Sigmoid colon (tissue), 7 donors: ENCODE results near the gene BPNT1. TPM values are rescaled to one million over a fixed set of nuclear protein-coding genes. Genes with fewer than 3 reads are reported as not detected.
A peak's percentile ranks its signal among the peaks of the same experiment; 100 is the strongest.

Source experiments
- DNase-seq: peaks from one replicate; pipeline ENCODE4 v3.0.0-alpha.2; 2019
- H3K27ac ChIP-seq, 4 donors: fragments of 200-600 bp; sonication (generic); one replicate each; pipeline ENCODE4 v1.5.1; 2016 to 2019; ENCODE audit warnings: mild to moderate bottlenecking in 1 of 4
- H3K27me3 ChIP-seq, 3 donors: fragments of 200-600 bp; sonication (generic); one replicate each; pipeline ENCODE4 v1.5.1; 2019; ENCODE audit warnings: mild to moderate bottlenecking in 1 of 3
- H3K36me3 ChIP-seq, 4 donors: fragments of 200-600 bp; sonication (generic); one replicate each; pipeline ENCODE4 v1.5.1; 2016 to 2019
- H3K4me1 ChIP-seq, 4 donors: fragments of 200-600 bp; sonication (generic); one replicate each; pipeline ENCODE4 v1.5.1; 2017 to 2019
- H3K4me3 ChIP-seq, 4 donors: fragments of 200-600 bp; sonication (generic); one replicate each; pipeline ENCODE4 v1.5.1; 2017 to 2019; ENCODE audit warnings: mild to moderate bottlenecking in 2 of 4, moderate library complexity in 1 of 4
- H3K9me3 ChIP-seq, 4 donors: fragments of 200-600 bp in 3 of 4; sonication (generic) in 3 of 4; one replicate each; pipeline versions ENCODE4 v1.5.1 to v1.6.1; 2013 to 2019
- EP300 ChIP-seq, 4 donors: sonication (generic); formaldehyde crosslinking; IDR thresholded peaks; one replicate each; pipeline ENCODE4 v1.6.1; 2017; ENCODE audit warnings: antibody characterized with exemption in 4 of 4
- POLR2A ChIP-seq, 2 donors: fragments of 450-650 bp; IDR thresholded peaks; one replicate each; pipeline ENCODE4 v1.6.1; 2016; ENCODE audit warnings: antibody characterized with exemption in 2 of 2, mild to moderate bottlenecking in 2 of 2, moderate library complexity in 2 of 2
- POLR2AphosphoS5 ChIP-seq, 4 donors: sonication (generic); formaldehyde crosslinking; IDR thresholded peaks; one replicate each; pipeline ENCODE4 v1.6.1; 2017; ENCODE audit warnings: antibody characterized with exemption in 4 of 4
- WGBS, 2 donors: extraction: QIAGEN DNeasy Blood & Tissue Kit; methylation state at CpG; one replicate each; pipeline ENCODE4 v1.1.7; 2013; 5-methylcytosine and 5-hydroxymethylcytosine counted together
- intact Hi-C: fragments of 100-400 bp; cut with DNase I; formaldehyde crosslinking; loops from one replicate; pipeline ENCODE4 v1.15.1; 2023
- polyA plus RNA-seq, 3 donors: library from polyadenylated mRNA; stranded (reverse); fragments of 200-250 nt; gene quantifications; one replicate each; pipeline ENCODE4 v1.2.3, GENCODE V29; 2013
- total RNA-seq, 4 donors: library from RNA; depleted of rRNA; stranded (reverse); fragments of >200 nt; gene quantifications; one replicate each; pipeline ENCODE4 v1.1.0, GENCODE V29; 2016
- TF ChIP-seq, protein P1 (sequence below), 4 experiments: fragments of 450-650 bp in 3 of 4; fragments of 200-600 bp in 1 of 4; IDR thresholded peaks; one replicate each; pipeline ENCODE4 v1.5.1; 2016 to 2019; ENCODE audit warnings: antibody characterized with exemption in 4 of 4, mild to moderate bottlenecking in 3 of 4, moderate library complexity in 2 of 4
- donor health status: healthy with polysubstance abuse.
- donor health status: Bipolar disorder and iron deficiency.
- donor health status: healthy.

BPNT1 gene
- total RNA-seq (10 to 100 TPM; 13.3 to 19.7 (median 16.8) TPM), polyA plus RNA-seq (10 to 100 TPM; 43.3 to 92.9 (median 52.9) TPM)

DNA sequence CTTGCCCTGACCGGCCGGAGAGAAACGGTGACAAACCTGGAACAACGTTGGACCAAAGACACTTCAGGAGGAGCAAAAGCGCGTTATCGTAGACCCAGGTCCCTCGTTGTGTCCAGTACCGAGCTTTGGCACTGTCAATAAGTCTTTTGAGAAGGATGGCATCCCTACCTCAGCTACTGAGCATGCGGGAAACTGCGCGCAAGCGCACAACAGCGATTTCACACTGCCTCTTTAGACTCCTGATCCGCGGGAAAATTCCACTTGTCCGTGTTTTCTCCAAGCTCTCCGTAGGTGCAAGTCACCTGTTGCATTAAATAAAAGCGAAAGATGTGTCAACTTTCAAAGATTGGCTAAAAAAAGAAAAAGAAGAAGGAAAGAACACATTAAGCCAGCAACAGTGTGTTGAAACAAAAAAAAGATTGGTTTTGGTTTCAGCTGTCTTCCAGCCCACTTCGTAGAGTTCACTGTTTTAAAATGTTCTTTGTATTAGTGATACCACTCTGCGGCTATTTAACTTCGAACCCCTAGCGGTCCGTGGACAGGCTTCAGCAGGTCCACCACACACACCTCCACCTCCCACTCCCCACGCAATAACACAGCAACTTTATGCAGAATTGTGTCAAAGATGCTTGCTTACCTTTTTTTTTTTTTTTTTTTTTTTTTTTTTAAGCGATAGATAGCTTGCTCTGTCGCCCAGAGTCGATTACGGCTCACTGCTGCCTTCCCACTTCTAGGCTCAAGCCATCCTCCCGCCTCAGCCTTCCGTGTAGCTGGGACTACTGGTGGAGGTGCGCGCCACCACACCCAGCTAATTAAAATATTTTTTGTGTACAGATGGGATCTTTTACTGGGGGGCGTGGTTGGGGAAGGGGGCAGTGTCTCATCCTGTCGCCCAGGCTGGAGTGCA lies at the start of gene BPNT1:
Gene BPNT1 (minus strand): TSS at position 139 of the 907 bp plus-strand sequence. CDS start 9,942 bp downstream, outside the sequence.
- H3K36me3 ChIP-seq, result no peaks in the 10 kb centered on the region
- H3K27ac ChIP-seq, result peak within 1 kb of the TSS; percentile 55 to 71 (median 62)
- peak; percentile 96 for DNase-seq
- H3K4me1 ChIP-seq, result peaks cover 4 to 18% (median 8%) of the 10 kb centered on the region in 4 donors
- no peaks in the 10 kb centered on the region for H3K9me3 ChIP-seq
- peak within 1 kb of the TSS; percentile 42 to 66 (median 56) for H3K4me3 ChIP-seq
- TF ChIP-seq POLR2AphosphoS5 (IDR thresholded peaks at IDR 0.05), result peak in 3 of 4 donors; percentile 32 to 76 (median 46)
- TF ChIP-seq, protein P1, sequence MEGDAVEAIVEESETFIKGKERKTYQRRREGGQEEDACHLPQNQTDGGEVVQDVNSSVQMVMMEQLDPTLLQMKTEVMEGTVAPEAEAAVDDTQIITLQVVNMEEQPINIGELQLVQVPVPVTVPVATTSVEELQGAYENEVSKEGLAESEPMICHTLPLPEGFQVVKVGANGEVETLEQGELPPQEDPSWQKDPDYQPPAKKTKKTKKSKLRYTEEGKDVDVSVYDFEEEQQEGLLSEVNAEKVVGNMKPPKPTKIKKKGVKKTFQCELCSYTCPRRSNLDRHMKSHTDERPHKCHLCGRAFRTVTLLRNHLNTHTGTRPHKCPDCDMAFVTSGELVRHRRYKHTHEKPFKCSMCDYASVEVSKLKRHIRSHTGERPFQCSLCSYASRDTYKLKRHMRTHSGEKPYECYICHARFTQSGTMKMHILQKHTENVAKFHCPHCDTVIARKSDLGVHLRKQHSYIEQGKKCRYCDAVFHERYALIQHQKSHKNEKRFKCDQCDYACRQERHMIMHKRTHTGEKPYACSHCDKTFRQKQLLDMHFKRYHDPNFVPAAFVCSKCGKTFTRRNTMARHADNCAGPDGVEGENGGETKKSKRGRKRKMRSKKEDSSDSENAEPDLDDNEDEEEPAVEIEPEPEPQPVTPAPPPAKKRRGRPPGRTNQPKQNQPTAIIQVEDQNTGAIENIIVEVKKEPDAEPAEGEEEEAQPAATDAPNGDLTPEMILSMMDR (IDR thresholded peaks at IDR 0.05), result no peak
- peak in 1 of 2 donors; percentile 40 for TF ChIP-seq POLR2A (IDR thresholded peaks at IDR 0.05)
- 1 to 4% methylated on average over 35 of the region's 35 CpGs for WGBS, 2 donors
- H3K27me3 ChIP-seq, result no peaks in the 10 kb centered on the region
- intact Hi-C loops, result loop anchor here (5.0 kb wide), 2 partner anchors 43 to 437 kb away; partner anchors contain the start of genes EPRS1 and MARK1

GRCh38 chr1:220137019-220137786 lies 47.6 kb upstream of the BPNT1 start:
- H3K27ac ChIP-seq, result peak overlapping the region in 2 of 4 donors; percentile 16 to 33
- no peak for DNase-seq
- intact Hi-C loops, result no loop called here

DNA sequence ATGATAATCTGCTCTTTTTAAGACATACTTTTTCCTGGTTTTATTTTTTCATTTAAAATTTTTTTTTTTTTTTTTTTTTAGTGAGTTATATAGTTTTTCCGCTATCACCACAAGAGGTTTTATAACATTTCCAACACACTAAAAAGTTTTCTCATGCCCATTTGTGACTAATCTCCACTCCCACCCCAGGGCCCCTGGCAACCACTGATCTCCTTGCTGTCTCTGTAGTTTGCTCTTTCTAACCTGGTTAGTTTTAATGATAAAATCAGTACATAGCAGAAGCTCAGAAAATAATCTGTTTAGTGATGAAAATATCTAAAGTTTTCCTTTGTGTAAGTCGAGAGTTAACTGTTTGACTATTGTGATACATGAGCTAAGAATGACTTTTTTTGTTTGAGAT lies 46.2 kb upstream of the BPNT1 start:
- DNase-seq, result no peak
- Histone ChIP-seq H3K9me3 (no peaks in the 10 kb centered on the region), H3K4me1 (peaks cover 0 to 4% (median 0%) of the 10 kb centered on the region in 4 donors), H3K27ac (no peak overlapping the region), H3K36me3 (peaks cover 0 to 95% (median 26%) of the 10 kb centered on the region in 4 donors), H3K4me3 (no peak overlapping the region), H3K27me3 (no peaks in the 10 kb centered on the region)
- intact Hi-C loops, result no loop called here
- TF ChIP-seq EP300 (IDR thresholded peaks at IDR 0.05), result no peak
- TF ChIP-seq POLR2AphosphoS5 (IDR thresholded peaks at IDR 0.05), result no peak
- no peak for TF ChIP-seq POLR2A (IDR thresholded peaks at IDR 0.05)
- TF ChIP-seq, protein P1 (IDR thresholded peaks at IDR 0.05), result no peak
- whole genome bisulfite sequencing, 2 donors, result 92 to 93% methylated on average over 2 of the region's 2 CpGs

More at GRCh38 chr1:220137019-220137786, 47.6 kb upstream of the BPNT1 start:
- no peaks in the 10 kb centered on the region for H3K27me3 ChIP-seq
- TF ChIP-seq POLR2AphosphoS5 (IDR thresholded peaks at IDR 0.05) (peak in 1 of 4 donors; percentile 27), EP300 (IDR thresholded peaks at IDR 0.05) (no peak)
- H3K4me3 ChIP-seq, result no peak overlapping the region
- no peaks in the 10 kb centered on the region for H3K9me3 ChIP-seq
- peaks cover 0 to 96% (median 26%) of the 10 kb centered on the region in 4 donors for H3K36me3 ChIP-seq
- H3K4me1 ChIP-seq, result peaks cover 0 to 4% (median 0%) of the 10 kb centered on the region in 4 donors
- 49 to 64% methylated on average over 9 of the region's 9 CpGs for WGBS, 2 donors

DNA sequence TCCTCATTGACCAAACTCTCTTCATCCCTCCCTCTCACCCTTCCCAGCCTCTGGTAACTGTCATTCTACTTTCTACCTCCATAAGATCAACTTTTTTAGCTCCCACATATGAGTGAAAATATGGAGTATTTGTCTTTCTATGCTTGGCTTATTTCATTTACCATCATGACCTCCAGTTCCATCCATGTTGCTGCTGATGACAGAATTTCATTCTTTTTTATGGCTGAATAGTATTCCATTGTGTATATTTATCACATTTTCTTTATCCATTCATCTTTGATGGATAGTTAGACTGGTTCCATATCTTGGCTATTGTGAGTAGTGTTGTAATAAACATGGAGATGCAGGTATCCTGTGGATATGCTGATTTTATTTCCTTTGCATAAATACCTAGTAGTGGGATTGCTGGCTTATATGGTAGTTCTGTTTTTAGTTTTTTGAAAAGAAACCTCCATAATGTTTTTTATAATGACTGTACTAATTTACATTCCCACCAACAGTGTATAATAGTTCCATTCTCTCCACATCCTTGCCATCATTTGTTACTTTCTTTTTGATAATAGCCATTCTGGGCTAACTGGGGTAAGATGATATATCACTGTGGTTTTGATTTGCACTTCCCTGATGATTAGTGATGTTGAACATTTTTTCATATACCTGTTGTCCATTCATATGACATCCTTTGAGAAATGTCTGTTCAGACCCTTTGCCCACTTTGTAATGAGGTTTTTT lies 40.1 kb upstream of the BPNT1 start:
- H3K27ac ChIP-seq, result no peak overlapping the region
- DNase-seq, result no peak
- H3K4me1 ChIP-seq, result peaks cover 0 to 2% (median under 1%) of the 10 kb centered on the region in 4 donors
- H3K9me3 ChIP-seq, result no peaks in the 10 kb centered on the region
- no peak overlapping the region for H3K4me3 ChIP-seq
- intact Hi-C loops, result no loop called here
- peaks cover 0 to 77% (median 14%) of the 10 kb centered on the region in 4 donors for H3K36me3 ChIP-seq
- H3K27me3 ChIP-seq, result no peaks in the 10 kb centered on the region
- no peak for TF ChIP-seq EP300 (IDR thresholded peaks at IDR 0.05)
- no peak for TF ChIP-seq POLR2AphosphoS5 (IDR thresholded peaks at IDR 0.05)
- TF ChIP-seq, protein P1 (IDR thresholded peaks at IDR 0.05), result no peak
- TF ChIP-seq POLR2A (IDR thresholded peaks at IDR 0.05), result no peak
